Neural cell (in vitro differentiated cells): Measurements from ENCODE around the gene HERC2.
"Not testable (repeated sequence)": the region's sequence is repeated elsewhere in the genome, so short reads cannot be mapped to it uniquely, and the experiment has no call there.

Experiments
- EP300 ChIP-seq: fragments of 450-650 bp; conservative IDR thresholded peaks from 2 replicates; pipeline ENCODE4 v1.6.1; 2014; ENCODE audit warnings: antibody characterized with exemption, mild to moderate bottlenecking, moderate library complexity; ENCODE audit not compliant: poor library complexity, severe bottlenecking
- EZH2 ChIP-seq: fragments of 200-600, 300-800 bp; shearing (Covaris generic), sonication (generic); IDR thresholded peaks from 2 replicates; pipeline ENCODE4 v1.6.1; 2014; ENCODE audit warnings: antibody characterized with exemption, low read length, borderline replicate concordance, mild to moderate bottlenecking; ENCODE audit not compliant: insufficient read depth, poor library complexity, severe bottlenecking
- POLR2AphosphoS5 ChIP-seq: IDR thresholded peaks from 2 replicates; pipeline ENCODE4 v1.6.1; 2012
- SMC3 ChIP-seq: fragments of 450-650 bp; conservative IDR thresholded peaks from 2 replicates; pipeline ENCODE4 v1.6.1; 2014; ENCODE audit warnings: antibody characterized with exemption, mild to moderate bottlenecking, moderate library complexity; ENCODE audit not compliant: poor library complexity
- TF ChIP-seq, protein P1 (sequence below): fragments of 450-650 bp; IDR thresholded peaks from 2 replicates; pipeline ENCODE4 v1.5.1; 2014; ENCODE audit warnings: antibody characterized with exemption, mild to moderate bottlenecking, moderate library complexity; ENCODE audit not compliant: poor library complexity, severe bottlenecking
- TF ChIP-seq, protein P2 (sequence below): IDR thresholded peaks from 2 replicates; pipeline ENCODE4 v1.6.1; 2012; ENCODE audit warnings: borderline replicate concordance

DNA sequence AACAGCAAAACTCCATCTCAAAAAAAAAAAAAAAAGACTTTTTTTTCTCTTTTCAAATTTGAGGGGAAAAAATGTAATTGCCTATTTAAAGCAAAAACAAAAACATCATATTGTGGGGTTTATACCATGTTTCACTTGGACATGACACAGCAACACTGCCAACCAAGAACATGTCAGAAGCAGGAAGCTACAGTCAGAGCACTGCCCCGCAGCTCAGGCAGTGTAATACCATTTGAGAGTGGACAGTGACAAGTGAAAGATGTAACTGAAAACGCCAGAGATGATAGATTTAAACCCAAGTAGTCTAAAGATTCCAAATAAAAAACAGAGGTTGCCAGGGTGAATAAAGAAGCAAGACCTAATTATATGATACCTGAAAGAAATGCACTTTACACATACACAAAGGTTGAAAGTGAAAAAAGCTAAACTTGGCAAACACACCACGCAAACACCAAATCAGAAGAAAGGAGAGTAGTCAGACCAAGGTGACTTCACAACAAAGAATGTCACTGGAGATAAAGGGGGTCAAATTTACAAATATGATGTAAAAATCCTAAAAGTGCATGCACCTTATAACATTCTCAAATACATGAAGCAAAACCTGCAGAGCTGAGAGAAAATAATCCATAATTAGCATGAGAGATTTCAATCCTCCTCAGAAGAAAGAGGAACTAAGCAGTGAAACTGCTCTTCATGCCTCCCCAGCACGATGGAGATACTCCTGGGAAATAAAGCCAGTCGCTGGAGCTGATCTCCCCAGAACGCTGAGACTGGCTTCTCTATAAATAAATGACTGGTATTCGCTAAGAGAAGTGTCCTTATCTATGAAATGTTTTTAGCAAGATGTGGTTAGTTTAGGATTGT is 32.9 kb downstream of the HERC2 start:
- TF ChIP-seq, protein P1, sequence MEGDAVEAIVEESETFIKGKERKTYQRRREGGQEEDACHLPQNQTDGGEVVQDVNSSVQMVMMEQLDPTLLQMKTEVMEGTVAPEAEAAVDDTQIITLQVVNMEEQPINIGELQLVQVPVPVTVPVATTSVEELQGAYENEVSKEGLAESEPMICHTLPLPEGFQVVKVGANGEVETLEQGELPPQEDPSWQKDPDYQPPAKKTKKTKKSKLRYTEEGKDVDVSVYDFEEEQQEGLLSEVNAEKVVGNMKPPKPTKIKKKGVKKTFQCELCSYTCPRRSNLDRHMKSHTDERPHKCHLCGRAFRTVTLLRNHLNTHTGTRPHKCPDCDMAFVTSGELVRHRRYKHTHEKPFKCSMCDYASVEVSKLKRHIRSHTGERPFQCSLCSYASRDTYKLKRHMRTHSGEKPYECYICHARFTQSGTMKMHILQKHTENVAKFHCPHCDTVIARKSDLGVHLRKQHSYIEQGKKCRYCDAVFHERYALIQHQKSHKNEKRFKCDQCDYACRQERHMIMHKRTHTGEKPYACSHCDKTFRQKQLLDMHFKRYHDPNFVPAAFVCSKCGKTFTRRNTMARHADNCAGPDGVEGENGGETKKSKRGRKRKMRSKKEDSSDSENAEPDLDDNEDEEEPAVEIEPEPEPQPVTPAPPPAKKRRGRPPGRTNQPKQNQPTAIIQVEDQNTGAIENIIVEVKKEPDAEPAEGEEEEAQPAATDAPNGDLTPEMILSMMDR, result not testable (repeated sequence)
- TF ChIP-seq, protein P2, sequence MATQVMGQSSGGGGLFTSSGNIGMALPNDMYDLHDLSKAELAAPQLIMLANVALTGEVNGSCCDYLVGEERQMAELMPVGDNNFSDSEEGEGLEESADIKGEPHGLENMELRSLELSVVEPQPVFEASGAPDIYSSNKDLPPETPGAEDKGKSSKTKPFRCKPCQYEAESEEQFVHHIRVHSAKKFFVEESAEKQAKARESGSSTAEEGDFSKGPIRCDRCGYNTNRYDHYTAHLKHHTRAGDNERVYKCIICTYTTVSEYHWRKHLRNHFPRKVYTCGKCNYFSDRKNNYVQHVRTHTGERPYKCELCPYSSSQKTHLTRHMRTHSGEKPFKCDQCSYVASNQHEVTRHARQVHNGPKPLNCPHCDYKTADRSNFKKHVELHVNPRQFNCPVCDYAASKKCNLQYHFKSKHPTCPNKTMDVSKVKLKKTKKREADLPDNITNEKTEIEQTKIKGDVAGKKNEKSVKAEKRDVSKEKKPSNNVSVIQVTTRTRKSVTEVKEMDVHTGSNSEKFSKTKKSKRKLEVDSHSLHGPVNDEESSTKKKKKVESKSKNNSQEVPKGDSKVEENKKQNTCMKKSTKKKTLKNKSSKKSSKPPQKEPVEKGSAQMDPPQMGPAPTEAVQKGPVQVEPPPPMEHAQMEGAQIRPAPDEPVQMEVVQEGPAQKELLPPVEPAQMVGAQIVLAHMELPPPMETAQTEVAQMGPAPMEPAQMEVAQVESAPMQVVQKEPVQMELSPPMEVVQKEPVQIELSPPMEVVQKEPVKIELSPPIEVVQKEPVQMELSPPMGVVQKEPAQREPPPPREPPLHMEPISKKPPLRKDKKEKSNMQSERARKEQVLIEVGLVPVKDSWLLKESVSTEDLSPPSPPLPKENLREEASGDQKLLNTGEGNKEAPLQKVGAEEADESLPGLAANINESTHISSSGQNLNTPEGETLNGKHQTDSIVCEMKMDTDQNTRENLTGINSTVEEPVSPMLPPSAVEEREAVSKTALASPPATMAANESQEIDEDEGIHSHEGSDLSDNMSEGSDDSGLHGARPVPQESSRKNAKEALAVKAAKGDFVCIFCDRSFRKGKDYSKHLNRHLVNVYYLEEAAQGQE, result not testable (repeated sequence)
- not testable (repeated sequence) for TF ChIP-seq EP300, EZH2, SMC3, POLR2AphosphoS5
